HG02571 (cell line): Measurements from ENCODE around the gene SUPT3H.

Experiments used
- ATAC-seq: cut with Tn5 transposase; IDR thresholded peaks from one replicate; pipeline ENCODE4 v1.9.1; 2021; ENCODE audit warnings: mild to moderate bottlenecking, moderate library complexity; ENCODE audit not compliant: unreplicated experiment

SUPT3H gene

DNA sequence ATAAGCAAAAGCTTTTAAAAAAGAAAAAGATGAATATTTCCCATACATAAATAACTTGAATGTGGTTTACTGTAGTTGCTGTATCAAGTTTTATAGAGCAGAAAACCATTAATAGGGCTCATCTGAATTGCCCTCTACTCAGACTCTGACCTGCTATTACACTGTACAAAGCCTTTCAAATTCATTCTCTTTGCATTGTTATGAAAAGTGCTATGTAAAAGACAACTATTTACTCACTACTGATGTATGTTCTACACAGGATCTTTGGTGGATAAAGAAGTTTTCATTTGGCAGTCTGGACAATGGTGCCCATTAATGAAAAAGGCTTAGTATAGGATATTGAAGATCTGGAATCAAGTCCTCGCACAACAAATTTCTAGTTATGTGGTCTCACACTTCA, 248.7 kb downstream of the SUPT3H start:
- ATAC-seq = no peak

GRCh38 chr6:45127185-45127584, 250.5 kb downstream of the SUPT3H start:
- ATAC-seq = no peak

GRCh38 chr6:45126033-45126432, 251.7 kb downstream of the SUPT3H start:
- ATAC-seq = no peak

DNA sequence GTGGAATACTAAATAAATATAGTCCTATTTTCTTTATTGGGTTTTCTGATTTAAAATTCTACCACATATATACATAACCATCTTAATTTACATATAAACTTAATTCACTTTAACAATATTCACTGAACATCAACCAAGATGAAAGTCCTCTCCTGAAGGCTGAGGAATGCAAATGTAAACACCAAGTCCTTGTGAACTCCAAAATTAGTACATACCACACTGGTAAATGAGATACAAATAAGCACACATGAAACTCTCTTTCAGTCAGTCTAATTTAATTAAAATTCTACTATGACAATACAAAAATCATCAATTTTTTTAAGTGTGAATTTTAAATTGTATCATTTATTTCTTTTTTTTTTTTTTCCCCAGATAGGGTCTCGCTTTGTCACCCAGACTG, 254.7 kb downstream of the SUPT3H start:
- no peak for ATAC-seq

GRCh38 chr6:45118754-45119153, 259.0 kb downstream of the SUPT3H start:
- ATAC-seq = no peak

- ATAC-seq = no peak
These were observed 260.9 kb downstream of the SUPT3H start for GRCh38 chr6:45116714-45117410.

- no peak for ATAC-seq
These were observed 262.0 kb downstream of the SUPT3H start for GRCh38 chr6:45115696-45116095.

DNA sequence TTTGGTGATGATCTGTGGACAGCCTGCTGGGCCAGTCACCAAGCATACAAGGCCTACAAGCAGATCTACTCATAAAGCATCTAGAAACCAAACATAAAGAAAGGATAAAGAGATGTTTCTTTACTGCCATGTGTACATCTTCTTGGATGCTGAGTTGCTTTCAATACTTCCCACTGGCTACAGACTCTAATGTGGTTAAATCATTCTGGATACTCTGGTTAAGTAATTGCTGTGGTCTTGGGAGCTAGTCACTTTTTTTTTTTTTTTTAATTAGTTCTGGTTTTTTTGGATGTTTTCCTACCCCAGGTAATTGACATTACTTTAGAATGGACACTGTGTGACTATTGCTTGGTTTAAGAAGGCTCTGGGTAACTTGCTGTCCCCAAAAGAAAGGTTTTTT, 265.0 kb downstream of the SUPT3H start:
- no peak for ATAC-seq

- ATAC-seq = no peak
These were observed 268.2 kb downstream of the SUPT3H start for GRCh38 chr6:45109551-45109950.

DNA sequence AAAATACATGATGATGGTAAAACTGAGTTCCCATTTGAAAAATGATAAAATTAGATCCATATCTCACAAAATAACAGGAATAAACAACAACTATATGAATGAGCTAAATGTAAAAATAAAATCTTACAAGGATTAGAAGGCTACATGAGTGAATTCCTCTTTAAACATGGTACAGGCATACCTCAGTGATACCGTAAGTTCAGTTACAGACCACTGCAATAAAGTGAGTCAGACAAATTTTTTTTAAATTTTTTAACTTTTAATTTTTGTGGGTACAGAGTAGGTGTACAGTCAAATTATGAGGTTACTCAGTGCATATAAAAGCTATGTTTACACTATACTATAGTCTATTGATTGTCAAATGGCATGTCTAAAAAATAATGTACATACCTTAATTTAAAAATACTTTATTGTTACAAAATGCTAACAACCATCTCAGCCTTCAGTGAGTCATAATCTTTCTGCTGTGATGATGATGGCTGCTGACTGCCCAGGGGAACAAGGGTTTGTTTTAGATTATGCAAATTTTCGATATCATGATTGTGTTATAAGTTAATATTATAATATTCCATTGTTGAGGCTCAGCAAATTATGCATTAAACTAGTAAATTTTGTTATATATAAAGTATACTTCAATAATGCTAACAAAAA, 272.4 kb downstream of the SUPT3H start:
- no peak for ATAC-seq

- no peak for ATAC-seq
These were observed 273.3 kb downstream of the SUPT3H start for GRCh38 chr6:45104429-45104828.

DNA sequence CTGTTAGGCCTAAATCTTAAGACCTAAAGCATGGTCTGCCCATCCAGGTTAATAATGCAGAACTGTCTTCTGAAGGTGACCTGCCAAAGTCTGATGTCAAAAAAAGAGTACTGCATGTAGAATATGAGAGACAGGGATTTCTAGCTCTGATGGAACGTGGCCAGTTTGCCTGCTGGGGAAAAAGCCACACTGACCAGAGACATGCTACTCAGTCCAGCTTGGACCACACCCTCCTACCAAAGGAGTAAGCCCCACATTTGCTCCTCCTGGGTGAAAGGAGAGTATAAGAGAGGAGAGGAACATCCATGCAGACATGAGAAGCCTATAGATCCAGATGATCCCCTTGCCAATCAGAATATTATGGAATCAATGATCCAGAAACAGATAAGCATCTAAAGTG, 279.5 kb downstream of the SUPT3H start:
- ATAC-seq = no peak

DNA sequence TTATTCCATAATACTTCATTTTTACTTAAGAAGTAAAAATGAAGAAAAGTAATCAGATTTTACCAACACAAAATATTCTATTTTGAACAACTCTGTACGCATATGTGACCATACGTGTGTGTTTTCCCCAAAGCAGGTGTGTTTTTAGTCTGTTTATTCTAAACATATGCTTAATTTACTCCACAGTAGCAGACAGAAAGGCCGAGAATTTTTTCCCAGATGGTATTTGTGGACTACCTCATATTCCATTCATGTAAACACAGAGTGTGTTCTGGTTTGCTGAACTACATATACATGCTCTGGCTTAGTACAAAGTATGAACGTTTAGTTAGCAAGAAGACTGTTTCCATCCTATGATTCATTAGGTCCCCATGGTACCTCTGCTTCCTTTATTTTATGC, 282.9 kb downstream of the SUPT3H start:
- no peak for ATAC-seq

- ATAC-seq = no peak
These were observed 285.6 kb downstream of the SUPT3H start for GRCh38 chr6:45092135-45092534.

- no peak for ATAC-seq
These were observed 291.2 kb downstream of the SUPT3H start for GRCh38 chr6:45086360-45087084.

GRCh38 chr6:45084257-45084656, 293.5 kb downstream of the SUPT3H start:
- ATAC-seq = no peak

DNA sequence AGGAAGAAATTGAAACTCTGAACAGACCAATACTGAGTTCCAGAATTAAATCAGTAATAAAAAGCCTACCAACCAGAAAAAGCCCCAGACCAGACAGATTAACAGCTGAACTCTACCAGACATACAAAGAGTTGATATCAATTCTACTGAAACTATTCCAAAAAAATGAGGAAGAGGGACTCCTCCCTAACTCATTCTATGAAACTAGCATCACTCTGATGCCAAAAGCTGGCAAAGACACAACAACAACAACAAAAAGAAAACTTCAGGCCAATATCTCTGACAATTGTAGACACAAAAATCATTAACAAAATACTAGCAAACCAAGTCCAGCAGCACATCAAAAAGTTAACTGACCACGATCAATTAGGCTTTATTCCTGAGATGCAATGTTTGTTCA, 295.6 kb downstream of the SUPT3H start:
- ATAC-seq = no peak

DNA sequence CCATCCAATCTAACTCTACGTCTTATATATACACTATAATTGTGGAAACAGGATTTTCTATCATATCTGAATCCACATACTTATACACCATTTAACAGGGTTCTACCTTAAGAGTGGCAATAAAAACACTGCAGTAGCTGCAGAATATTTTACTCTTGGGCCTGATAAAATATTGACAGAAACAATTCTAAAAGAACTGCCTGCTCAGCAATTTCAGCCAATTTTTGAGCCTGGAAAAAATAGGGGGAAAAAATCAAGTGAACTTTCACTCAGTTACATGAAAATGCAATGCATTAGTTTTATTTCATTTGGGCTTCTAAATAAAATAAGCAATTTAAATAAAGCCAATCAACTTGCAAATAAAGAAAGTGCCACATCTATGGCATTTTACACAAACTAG, 296.1 kb downstream of the SUPT3H start:
- no peak for ATAC-seq

DNA sequence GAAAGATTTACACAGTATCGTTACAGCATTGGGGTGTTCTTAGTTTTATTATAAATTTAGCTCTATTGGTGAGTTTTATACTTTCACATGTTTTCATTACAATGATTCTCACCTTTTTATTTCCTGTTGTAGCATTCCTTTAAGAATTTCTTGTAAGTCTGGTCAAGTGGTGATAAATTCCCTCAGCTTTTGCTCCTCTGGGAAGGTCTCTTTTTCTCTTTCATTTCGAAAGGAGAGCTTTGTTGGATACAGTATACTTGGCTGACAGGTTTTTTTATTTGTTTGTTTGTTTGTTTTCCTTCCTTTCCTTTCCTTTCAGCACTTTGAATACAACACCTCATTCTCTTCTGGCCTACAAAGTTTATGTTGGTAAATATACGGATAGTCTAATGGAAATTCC, 299.3 kb downstream of the SUPT3H start:
- ATAC-seq = no peak

- ATAC-seq = no peak
These were observed 301.4 kb downstream of the SUPT3H start for GRCh38 chr6:45076217-45076930.

- ATAC-seq = no peak
These were observed 302.5 kb downstream of the SUPT3H start for GRCh38 chr6:45075246-45075645.

DNA sequence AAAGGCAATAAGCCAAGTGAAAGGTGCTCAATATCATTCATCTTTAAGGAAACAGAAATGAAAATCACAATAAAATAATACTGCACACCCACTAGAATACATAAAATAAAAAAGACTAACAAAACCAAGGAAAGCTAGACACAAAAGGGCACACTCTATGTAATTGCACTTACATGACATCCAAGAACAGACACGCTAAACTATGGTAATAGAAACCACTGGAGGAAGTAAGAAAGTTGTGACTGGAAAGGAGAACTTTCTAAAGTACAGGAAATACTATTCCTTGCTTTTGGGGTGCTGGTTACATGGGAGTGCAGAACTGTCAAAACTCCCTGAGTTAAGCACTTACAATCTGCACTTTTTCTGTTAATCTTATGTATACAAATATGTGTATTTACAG, 303.3 kb downstream of the SUPT3H start:
- ATAC-seq = no peak
